Liver (tissue), 9 donors: ENCODE measurements around the gene MNAT1. TPM values are rescaled to one million over a fixed set of nuclear protein-coding genes. Genes with fewer than 3 reads are reported as not detected.

Experiments
- DNase-seq: peaks from one replicate; pipeline ENCODE4 v3.0.0-alpha.2; 2017; ENCODE audit warnings: low spot score
- H3K27ac ChIP-seq, 2 donors: one replicate each; pipeline ENCODE4 v1.7.0; 2013; ENCODE audit warnings: inconsistent platforms in 2 of 2, low read length in 2 of 2, control low read depth in 1 of 2, low read depth in 1 of 2, mild to moderate bottlenecking in 1 of 2
- H3K27me3 ChIP-seq, 4 donors: one replicate each; pipeline versions ENCODE4 v1.6.1 to v1.7.0; 2013; ENCODE audit warnings: low read length in 3 of 4, inconsistent platforms in 1 of 4, mild to moderate bottlenecking in 1 of 4, moderate library complexity in 1 of 4; ENCODE audit not compliant: control insufficient read depth in 4 of 4, insufficient read depth in 4 of 4
- H3K36me3 ChIP-seq, 4 donors: one replicate each; pipeline versions ENCODE4 v1.6.1 to v1.7.0; 2013; ENCODE audit warnings: low read length in 3 of 4, mild to moderate bottlenecking in 3 of 4, low read depth in 1 of 4, moderate library complexity in 1 of 4; ENCODE audit not compliant: control insufficient read depth in 4 of 4, insufficient read depth in 3 of 4
- H3K4me1 ChIP-seq, 4 donors: one replicate each; pipeline versions ENCODE4 v1.6.1 to v1.7.0; 2013; ENCODE audit warnings: low read length in 3 of 4, mild to moderate bottlenecking in 3 of 4, moderate library complexity in 1 of 4; ENCODE audit not compliant: control insufficient read depth in 4 of 4, insufficient read depth in 4 of 4
- H3K4me3 ChIP-seq, 3 donors: one replicate each; pipeline versions ENCODE4 v1.6.1 to v1.7.0; 2013; ENCODE audit warnings: low read length in 3 of 3, control low read depth in 1 of 3, low read depth in 1 of 3, mild to moderate bottlenecking in 1 of 3
- H3K9ac ChIP-seq, 2 donors: one replicate each; pipeline ENCODE4 v1.7.0; 2013; ENCODE audit warnings: low read length in 2 of 2, mild to moderate bottlenecking in 2 of 2, moderate library complexity in 2 of 2, control low read depth in 1 of 2, low read depth in 1 of 2
- H3K9me3 ChIP-seq, 4 donors: one replicate each; pipeline versions ENCODE4 v1.6.1 to v1.7.0; 2013; ENCODE audit warnings: low read length in 3 of 4; ENCODE audit not compliant: control insufficient read depth in 4 of 4
- ATF3 ChIP-seq: IDR thresholded peaks from 2 replicates; pipeline ENCODE4 v1.6.1; 2016; ENCODE audit warnings: antibody characterized with exemption
- CTCF ChIP-seq: fragments of 150-350 bp; IDR thresholded peaks from 2 replicates; pipeline ENCODE4 v1.5.1; 2017; ENCODE audit warnings: improper control_type of control experiment, low read depth, low read length; ENCODE audit not compliant: missing input control
- EGR1 ChIP-seq, 2 donors: IDR thresholded peaks; 2 replicates each; pipeline ENCODE4 v1.6.1; 2016 to 2018; ENCODE audit warnings: antibody characterized with exemption in 2 of 2, low read depth in 2 of 2
- FOXA1 ChIP-seq: IDR thresholded peaks from 2 replicates; pipeline ENCODE4 v1.6.1; 2016; ENCODE audit warnings: antibody characterized with exemption
- FOXA2 ChIP-seq: IDR thresholded peaks from 2 replicates; pipeline ENCODE4 v1.6.1; 2016; ENCODE audit warnings: antibody characterized with exemption
- GABPA ChIP-seq, 2 donors: IDR thresholded peaks in 1 of 2; conservative IDR thresholded peaks in 1 of 2; 2 replicates each; pipeline ENCODE4 v1.6.1; 2016; ENCODE audit warnings: antibody characterized with exemption in 2 of 2, mild to moderate bottlenecking in 1 of 2, moderate library complexity in 1 of 2
- HNF4A ChIP-seq, 2 donors: conservative IDR thresholded peaks; 2 replicates each; pipeline ENCODE4 v1.6.1; 2016; ENCODE audit warnings: antibody characterized with exemption in 2 of 2, mild to moderate bottlenecking in 2 of 2
- MAX ChIP-seq: IDR thresholded peaks from 2 replicates; pipeline ENCODE4 v1.6.1; 2016; ENCODE audit warnings: antibody characterized with exemption
- NR2F2 ChIP-seq: IDR thresholded peaks from 2 replicates; pipeline ENCODE4 v1.6.1; 2016; ENCODE audit warnings: antibody characterized with exemption
- RAD21 ChIP-seq, 2 donors: IDR thresholded peaks; 2 replicates each; pipeline ENCODE4 v1.6.1; 2016; ENCODE audit warnings: antibody characterized with exemption in 2 of 2, mild to moderate bottlenecking in 2 of 2
- REST ChIP-seq: IDR thresholded peaks from 2 replicates; pipeline ENCODE4 v1.6.1; 2016; ENCODE audit warnings: antibody characterized with exemption, mild to moderate bottlenecking
- RXRA ChIP-seq, 2 donors: IDR thresholded peaks; 2 replicates each; pipeline ENCODE4 v1.6.1; 2017 to 2018; ENCODE audit warnings: antibody characterized with exemption in 2 of 2, mild to moderate bottlenecking in 1 of 2
- SP1 ChIP-seq: IDR thresholded peaks from 2 replicates; pipeline ENCODE4 v1.6.1; 2018; ENCODE audit warnings: antibody characterized with exemption, mild to moderate bottlenecking
- TAF1 ChIP-seq: conservative IDR thresholded peaks from 2 replicates; pipeline ENCODE4 v1.6.1; 2016; ENCODE audit warnings: antibody characterized with exemption, mild to moderate bottlenecking
- YY1 ChIP-seq: IDR thresholded peaks from 2 replicates; pipeline ENCODE4 v1.6.1; 2016; ENCODE audit warnings: antibody characterized with exemption, mild to moderate bottlenecking
- ZBTB33 ChIP-seq: IDR thresholded peaks from 2 replicates; pipeline ENCODE4 v1.6.1; 2016; ENCODE audit warnings: antibody characterized with exemption
- WGBS: extraction: QIAGEN DNeasy Blood & Tissue Kit; methylation state at CpG from one replicate; pipeline ENCODE4 v1.1.7; 2013; 5-methylcytosine and 5-hydroxymethylcytosine counted together
- polyA plus RNA-seq, 2 donors: library from polyadenylated mRNA; stranded (reverse) in 1 of 2; unstranded in 1 of 2; fragments of 200-250 nt in 1 of 2; fragments of >200 nt in 1 of 2; fragmentation: Nextera tagmentation in 1 of 2; extraction: Ambion mirVana in 1 of 2; gene quantifications; one replicate each; pipeline versions ENCODE4 v1.2.1 to v1.2.3, GENCODE V29; 2013 to 2015
- total RNA-seq, 2 donors: library from RNA; depleted of rRNA; stranded (reverse); fragments of >200 nt; gene quantifications; one replicate each; pipeline ENCODE4 v1.2.3, GENCODE V29; 2014
- donor health status: healthy.
- donor health status: healthy.
- donor health status: healthy.
- donor health status: healthy.
- donor health status: healthy.

The MNAT1 gene
- total and polyA plus RNA-seq, 4 donors: 8.9 to 18.5 (median 14.6) TPM

GRCh38 chr14:60803871-60804270 is 69.3 kb downstream of the MNAT1 start:
- Histone ChIP-seq H3K4me3 (no peak overlapping the region), H3K27me3 (no peaks in the 10 kb centered on the region), H3K27ac (no peak overlapping the region), H3K9ac (no peak overlapping the region), H3K4me1 (no peaks in the 10 kb centered on the region), H3K36me3 (no peaks in the 10 kb centered on the region), H3K9me3 (no peaks in the 10 kb centered on the region)
- WGBS: 92% methylated on average over 1 of the region's 1 CpG
- no peak for DNase-seq
- TF ChIP-seq ATF3 (no peak), TAF1 (no peak), ZBTB33 (no peak)

GRCh38 chr14:60805841-60806430 is 71.4 kb downstream of the MNAT1 start:
- no peaks in the 10 kb centered on the region for H3K9me3 ChIP-seq
- no peak for DNase-seq
- no peak overlapping the region for H3K4me3 ChIP-seq
- no peak for TF ChIP-seq MAX
- WGBS: 96% methylated on average over 1 of the region's 1 CpG
- no peaks in the 10 kb centered on the region for H3K27me3 ChIP-seq
- H3K9ac ChIP-seq: no peak overlapping the region
- no peaks in the 10 kb centered on the region for H3K36me3 ChIP-seq
- H3K4me1 ChIP-seq: no peaks in the 10 kb centered on the region
- H3K27ac ChIP-seq: no peak overlapping the region

- DNase-seq: no peak
- no peak overlapping the region for H3K27ac ChIP-seq
- H3K27me3 ChIP-seq: no peaks in the 10 kb centered on the region
- no peak for TF ChIP-seq RXRA (IDR thresholded peaks at IDR 0.05)
- TF ChIP-seq REST: no peak
- no peak for TF ChIP-seq HNF4A (conservative IDR thresholded peaks at IDR 0.05)
- no peak for TF ChIP-seq NR2F2
- TF ChIP-seq EGR1 (IDR thresholded peaks at IDR 0.05; ENCODE audit: low read depth in 2 of 2): no peak
- no peak for TF ChIP-seq FOXA2
- no peak for TF ChIP-seq FOXA1
- no peak for TF ChIP-seq TAF1
- TF ChIP-seq YY1: no peak
- TF ChIP-seq GABPA (IDR thresholded peaks at IDR 0.05 in 1 of 2, conservative IDR thresholded peaks at IDR 0.05 in 1 of 2): no peak
- TF ChIP-seq ATF3: no peak
- no peak for TF ChIP-seq MAX
- TF ChIP-seq SP1: no peak
- TF ChIP-seq ZBTB33: no peak
- TF ChIP-seq CTCF: no peak
- no peak for TF ChIP-seq RAD21 (IDR thresholded peaks at IDR 0.05)
- peaks cover 0 to 5% (median 0%) of the 10 kb centered on the region in 4 donors for H3K36me3 ChIP-seq
- H3K9me3 ChIP-seq: no peaks in the 10 kb centered on the region
- no peak overlapping the region for H3K9ac ChIP-seq
- no peak overlapping the region for H3K4me3 ChIP-seq
- 95% methylated on average over 2 of the region's 2 CpGs for WGBS
- H3K4me1 ChIP-seq: no peaks in the 10 kb centered on the region
Observed at GRCh38 chr14:60807247-60807646, 72.7 kb downstream of the MNAT1 start.
